ENCODE results near the gene NAPSA.

NAPSA gene

DNA sequence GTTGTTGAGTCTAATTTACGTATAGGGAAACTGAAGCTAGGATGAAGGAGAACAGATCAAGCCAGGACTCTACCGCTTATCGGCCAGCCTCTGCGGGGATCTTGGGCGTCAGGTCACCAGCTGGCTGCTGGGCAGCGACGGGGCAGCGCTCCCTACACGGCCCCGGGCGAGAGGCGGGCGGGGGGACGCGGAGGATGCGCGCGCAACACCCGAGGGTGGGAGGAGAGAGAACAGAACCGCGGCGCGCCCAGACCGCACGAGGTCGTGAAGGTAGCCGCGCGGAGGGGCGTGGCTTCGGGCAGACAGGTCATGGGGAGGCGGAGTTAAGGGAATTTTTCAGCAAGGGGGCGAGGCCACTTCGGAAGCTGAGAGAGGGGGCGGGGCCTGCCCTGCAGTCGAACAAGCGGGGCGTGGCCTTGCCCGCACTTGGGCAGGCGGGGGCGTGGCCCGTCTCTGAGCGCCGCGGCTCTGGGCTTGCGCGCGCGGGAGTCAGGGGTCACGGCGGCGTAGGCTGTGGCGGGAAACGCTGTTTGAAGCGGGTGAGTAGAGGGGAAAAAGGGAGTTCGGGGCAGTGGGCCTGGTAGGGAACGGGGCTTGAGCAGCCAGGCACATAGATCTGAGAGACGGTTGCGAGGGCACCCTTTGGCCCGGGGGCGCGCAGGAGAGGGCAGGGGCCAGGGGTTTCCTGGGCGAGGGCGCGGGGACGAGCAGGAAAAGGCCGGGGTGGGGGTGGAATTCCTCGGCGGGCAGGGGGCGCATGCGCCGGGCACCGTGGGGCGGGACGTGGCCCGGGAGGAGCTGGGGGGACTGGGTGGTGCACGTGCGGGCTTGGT is 18.6 kb upstream of the NAPSA start, which contains the start of gene POLD1:
TSS of gene POLD1 (plus strand) at position 496 of the 833 bp plus-strand sequence. CDS start 14,505 bp downstream, outside the sequence.
- peak; percentile 97 for DNase-seq

DNA sequence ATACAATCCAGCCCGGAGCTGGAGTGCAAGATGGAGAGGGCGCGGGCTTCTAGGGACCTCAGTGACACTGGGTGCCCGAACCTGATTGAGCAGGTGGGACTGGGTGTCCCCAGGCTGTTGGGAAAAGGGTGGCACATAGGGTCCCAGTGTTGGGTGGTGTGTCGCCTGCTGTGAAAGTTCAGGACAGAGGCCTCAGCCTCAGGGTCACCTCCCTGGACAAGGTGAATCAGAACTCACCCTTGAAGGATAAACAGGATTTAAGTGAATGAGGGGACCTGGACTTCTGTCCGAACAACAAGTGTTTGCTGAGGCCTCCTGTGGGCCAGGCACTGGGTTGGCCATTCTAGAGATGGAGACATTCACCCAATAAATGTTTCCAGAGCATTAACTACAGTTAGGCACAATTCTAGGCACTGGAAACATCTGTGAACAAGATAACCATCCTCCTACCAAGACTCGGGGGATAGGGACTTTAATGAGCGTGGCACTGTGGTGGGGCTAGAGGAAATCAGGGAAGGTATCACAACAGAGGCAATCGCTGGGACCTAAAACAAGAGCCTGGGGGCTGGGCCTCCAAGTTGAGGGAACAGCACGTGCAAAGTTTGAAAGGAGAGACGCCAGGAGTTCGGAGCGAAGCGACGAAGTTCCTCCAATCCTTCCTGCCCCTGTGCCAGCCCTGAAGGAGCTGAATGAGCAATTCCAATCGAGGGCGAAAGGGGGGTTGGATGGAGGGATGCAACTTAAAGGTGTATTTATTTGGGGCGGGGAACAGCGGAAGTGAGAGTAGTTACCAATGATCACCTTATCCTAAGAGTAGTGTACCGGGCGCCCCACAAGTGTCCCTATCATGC is 17.8 kb upstream of the NAPSA start:
- DNase-seq: peak; percentile 8

DNA sequence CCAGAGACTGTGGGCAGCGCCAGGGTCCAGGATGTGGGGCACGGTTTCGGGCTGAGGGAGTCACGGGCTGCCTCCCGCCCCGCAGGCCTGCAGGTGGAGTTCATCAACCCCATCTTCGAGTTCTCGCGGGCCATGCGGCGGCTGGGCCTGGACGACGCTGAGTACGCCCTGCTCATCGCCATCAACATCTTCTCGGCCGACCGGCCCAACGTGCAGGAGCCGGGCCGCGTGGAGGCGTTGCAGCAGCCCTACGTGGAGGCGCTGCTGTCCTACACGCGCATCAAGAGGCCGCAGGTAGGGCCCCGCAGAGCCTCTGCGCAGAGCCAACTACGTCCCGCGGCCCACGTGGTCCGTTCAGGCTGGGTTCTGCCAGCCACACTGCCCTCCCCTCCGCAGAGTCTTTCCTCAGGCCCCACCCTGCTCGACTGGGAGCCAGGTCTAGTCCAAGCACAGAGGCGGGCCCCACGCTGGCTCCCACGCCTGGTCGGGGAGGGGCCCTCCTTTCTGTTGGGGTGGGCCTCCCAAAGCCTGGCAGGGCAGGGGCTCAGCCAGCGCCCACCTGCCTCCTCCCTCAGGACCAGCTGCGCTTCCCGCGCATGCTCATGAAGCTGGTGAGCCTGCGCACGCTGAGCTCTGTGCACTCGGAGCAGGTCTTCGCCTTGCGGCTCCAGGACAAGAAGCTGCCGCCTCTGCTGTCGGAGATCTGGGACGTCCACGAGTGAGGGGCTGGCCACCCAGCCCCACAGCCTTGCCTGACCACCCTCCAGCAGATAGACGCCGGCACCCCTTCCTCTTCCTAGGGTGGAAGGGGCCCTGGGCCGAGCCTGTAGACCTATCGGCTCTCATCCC is 16.7 kb upstream of the NAPSA start:
- DNase-seq: no peak

DNA sequence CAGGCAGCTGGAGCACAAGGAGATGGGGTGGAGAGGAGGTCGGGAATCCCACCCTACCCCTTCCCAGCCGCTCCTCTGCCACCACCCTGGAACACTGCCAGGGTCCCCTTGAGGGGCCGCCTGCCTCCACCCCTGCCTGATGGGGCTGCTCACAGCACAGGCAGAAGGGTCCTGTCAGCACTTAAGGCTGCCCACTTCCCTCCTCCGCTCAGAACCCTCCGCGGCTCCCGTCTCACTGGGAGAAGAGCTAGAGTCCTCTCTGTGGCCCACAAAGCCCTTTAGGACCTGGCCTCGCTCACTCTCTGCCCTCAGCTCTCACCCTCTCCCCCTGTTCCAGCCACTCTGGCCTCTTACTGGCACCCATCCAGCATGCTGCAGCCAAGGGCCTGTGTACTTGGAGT is 15.3 kb upstream of the NAPSA start:
- DNase-seq: no peak

DNA sequence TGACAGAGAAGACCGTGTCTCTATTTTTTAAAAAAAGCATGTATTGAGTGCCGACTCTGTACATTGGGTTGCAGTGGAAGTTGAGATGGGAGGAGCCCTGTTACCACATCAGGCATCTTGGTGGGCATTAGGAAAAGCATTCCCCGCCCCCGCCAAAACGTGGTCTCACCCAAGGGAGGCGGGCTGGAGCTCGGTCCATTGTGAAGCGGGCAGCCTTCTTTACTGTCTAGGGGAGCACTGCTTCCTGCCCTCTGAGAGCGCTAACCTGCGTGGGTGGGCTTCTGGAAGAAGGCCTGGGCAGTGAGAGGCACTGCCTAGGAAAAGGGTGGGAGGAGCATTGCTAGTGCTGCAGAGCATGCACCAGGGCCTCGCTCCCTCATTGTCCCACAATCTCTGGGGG is 14.7 kb upstream of the NAPSA start:
- DNase-seq: no peak

DNA sequence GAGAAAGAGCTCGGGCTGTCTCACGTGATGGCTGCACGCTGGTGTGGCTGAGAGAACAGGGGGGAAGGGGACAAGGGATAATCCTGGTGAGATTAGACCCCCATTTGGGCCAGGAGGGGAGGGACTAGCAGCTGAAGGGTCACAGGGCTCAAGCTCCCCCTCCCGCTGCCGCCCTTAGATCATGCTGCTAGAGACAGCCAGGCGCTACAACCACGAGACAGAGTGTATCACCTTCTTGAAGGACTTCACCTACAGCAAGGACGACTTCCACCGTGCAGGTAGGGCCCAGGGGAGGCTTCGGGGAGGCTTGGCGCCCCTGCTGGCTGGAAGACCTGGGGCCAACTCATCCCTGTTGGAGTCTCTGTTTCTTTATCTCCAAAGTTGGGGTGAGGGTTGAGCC is 14.2 kb upstream of the NAPSA start:
- no peak for DNase-seq

DNA sequence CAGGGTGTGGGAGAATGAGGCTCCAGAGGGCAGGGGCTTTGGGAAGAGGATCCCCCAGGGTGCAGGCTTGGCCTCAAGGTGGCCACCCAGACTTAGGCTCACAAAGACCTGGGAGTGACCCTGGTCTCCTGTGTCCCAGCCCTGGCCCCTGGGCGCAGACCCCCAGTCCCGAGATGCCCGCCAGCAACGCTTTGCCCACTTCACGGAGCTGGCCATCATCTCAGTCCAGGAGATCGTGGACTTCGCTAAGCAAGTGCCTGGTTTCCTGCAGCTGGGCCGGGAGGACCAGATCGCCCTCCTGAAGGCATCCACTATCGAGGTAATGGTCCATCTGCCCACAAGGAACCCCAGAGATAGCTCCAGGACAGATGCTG is 13.4 kb upstream of the NAPSA start:
- DNase-seq: no peak

DNA sequence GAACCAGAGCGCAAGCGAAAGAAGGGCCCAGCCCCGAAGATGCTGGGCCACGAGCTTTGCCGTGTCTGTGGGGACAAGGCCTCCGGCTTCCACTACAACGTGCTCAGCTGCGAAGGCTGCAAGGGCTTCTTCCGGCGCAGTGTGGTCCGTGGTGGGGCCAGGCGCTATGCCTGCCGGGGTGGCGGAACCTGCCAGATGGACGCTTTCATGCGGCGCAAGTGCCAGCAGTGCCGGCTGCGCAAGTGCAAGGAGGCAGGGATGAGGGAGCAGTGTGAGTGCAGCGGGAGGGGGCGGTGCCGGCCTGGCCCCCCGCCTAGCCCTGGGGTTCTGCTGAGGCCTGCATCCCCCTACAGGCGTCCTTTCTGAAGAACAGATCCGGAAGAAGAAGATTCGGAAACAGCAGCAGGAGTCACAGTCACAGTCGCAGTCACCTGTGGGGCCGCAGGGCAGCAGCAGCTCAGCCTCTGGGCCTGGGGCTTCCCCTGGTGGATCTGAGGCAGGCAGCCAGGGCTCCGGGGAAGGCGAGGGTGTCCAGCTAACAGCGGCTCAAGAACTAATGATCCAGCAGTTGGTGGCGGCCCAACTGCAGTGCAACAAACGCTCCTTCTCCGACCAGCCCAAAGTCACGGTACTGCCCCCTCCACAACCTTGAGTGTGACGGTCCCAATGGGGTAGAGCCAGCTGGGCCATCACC is 12.9 kb upstream of the NAPSA start:
- DNase-seq: no peak

DNA sequence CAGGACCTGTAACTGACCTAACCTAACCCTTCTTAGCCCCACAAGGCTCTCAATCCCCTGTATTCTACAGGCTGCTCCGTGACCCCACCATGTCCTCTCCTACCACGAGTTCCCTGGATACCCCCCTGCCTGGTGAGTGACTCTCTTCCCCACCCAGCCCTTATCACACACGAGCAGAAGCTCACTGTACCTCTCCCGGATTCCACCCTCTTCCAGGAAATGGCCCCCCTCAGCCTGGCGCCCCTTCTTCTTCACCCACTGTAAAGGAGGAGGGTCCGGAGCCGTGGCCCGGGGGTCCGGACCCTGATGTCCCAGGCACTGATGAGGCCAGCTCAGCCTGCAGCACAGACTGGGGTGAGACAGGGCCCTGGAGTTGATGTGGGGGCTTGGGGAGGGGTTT is 12.1 kb upstream of the NAPSA start:
- DNase-seq: no peak

DNA sequence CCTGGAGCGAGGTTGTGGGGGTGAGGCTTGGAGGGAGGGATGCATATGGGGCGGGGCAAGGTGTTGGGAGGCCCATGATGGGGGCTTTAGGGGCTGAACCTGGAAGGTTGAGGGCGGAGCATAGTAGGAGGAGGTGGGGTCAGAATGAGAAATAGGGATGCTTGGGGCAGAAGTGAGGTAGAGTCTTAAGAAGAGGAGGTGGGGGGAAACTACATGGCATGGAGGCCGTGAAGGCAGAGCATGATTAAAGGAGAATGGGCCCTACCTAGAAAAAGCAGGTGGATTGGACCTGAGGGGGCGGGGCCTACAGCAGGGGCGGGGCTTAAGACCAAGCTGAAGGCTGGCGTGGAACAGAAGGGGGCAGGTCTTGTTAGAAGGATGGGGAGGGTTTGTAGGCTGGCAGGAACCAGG is 11.6 kb upstream of the NAPSA start:
- DNase-seq: no peak

DNA sequence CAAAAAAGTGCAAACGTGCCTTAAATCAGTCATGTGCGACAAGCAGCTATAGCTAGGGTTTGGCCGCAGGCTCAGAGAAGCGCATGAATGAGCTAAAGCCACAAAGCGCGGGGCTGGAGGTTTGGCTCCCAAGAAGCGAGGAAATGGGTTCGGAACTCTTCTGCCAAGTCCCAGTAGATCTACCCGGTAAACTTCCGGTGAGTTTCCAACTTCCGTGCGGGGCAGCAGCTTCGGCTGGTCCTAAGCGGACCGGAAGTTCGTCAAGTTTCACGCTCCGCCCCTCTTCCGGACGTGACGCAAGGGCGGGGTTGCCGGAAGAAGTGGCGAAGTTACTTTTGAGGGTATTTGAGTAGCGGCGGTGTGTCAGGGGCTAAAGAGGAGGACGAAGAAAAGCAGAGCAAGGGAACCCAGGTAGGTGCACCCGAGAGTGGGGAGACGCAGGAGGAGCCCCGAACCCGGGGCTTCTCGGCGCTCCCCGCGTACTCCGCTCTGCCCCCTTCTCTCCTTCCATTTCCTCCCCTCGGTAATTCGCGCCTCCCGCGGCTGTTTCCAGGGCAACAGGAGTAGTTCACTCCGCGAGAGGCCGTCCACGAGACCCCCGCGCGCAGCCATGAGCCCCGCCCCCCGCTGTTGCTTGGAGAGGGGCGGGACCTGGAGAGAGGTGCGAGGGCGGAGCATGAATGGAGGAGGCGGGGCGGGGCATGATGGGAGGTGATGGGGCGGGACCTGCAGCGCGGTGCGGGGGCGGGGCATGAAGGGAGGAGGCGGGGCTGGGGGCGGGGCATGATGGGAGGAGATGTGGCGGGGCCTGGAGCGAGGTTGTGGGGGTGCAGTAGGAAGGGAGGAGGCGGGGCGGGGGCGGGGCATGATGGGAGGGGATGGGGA is 11.0 kb upstream of the NAPSA start, which contains the start of gene NR1H2:
TSS of gene NR1H2 (plus strand) at position 292 of the 885 bp plus-strand sequence. CDS start 1,149 bp downstream, outside the sequence.
- DNase-seq: peak; percentile 97

DNA sequence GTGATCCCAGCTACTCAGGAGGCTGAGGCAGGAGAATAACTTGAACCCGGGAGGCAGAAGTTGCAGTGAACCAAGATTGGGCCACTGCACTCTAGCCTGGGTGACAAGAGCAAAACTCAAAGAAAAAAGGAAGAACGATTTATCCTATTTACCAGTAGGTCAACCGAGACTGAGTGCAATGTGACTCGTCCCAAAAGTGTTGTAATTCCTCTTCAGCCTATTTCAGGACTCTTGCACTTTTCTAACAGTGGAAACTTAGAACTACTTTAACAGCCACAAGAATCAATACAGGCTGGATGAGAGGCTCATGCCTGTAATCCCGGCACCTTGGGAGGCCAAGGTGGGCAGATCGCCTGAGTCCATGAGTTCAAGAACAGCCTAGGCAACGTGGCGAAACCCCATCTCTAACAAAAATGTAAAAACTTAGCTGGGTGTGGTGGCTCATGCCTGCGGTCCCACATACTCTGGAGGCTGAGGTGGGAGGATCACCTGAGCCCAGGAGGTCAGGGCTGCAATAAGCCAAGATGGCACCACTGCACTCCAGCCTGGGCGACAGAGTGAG is 6.6 kb upstream of the NAPSA start:
- no peak for DNase-seq

DNA sequence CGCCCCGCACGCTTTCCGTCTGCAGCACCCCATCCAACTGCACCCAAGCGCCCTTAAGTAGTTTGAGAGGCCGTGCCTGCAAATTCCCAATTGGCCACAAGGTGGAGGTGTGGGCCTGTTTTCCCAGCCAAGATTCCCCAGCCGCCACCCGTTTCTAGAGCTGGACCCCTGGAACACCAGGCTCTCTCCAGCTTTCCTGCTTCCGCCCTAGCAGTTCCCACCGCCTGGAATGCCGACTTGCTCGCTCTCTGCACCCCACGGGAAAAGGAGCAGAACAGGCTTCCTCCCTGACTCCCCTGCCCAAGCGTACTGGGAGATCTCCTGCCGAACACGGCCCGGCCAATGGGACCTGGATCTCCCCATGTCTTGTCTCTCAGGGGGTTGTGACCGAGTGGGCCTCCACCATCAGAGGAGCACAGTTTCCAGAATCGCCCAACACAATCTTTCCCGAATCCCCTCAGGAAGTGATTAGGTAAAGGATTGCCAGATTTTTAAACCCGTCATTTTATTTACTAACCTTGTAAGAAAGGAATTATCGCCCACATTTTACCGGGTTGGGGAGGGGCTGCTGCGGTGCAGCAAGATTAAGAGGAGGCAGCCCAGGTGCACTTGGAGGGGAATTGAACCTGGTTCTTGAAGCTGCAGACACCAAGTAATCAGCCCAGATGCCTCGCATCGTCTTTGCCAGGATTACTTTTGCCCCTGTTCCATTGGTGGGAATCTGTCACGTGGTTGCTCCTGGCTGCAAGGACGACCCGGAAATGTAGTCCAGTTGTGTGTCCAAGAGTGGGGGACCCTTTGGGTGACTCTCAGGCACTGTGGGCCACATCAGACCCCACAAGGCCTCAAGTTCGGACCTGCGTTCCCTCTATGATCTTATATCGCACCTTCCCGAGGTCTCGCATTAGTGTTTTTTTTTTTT is 3.5 kb upstream of the NAPSA start:
- DNase-seq: peak; percentile 82

DNA sequence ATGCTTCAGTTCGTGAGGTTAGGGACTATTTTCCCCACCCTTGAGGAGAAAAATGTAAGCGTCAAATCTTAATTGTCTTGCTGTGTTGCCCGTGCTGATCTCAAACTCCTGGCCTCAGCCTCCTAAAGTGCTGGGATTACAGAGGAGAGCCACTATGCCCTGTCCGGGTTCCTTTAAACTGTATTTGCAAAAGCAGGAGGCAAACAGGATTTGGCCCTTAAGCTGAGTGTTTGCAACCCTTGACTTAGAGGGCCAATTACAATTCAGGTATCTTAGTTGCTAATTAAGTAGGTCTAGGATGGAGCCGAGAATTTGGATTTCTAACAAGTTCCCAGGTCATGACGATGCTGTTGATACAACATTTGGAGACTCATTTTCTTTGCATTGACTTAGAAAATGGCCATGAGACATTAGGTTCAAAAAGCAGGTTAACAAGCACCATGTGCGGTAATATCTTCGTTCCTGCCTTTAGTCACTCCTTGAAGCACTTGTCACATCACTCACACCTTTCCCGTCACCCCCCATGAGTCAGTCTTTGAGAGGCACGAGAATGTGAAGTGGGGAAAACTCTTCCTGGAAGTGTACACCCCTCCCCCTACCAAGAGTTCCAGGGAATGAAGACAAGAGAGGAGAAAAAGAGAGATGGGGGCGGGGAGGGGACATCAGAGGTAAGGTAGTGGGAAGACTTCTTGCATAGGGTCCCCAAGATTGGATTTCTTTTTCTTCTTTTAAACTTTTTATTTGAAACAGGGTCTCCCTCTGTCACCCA is 2.6 kb downstream of the NAPSA start:
- DNase-seq: no peak

DNA sequence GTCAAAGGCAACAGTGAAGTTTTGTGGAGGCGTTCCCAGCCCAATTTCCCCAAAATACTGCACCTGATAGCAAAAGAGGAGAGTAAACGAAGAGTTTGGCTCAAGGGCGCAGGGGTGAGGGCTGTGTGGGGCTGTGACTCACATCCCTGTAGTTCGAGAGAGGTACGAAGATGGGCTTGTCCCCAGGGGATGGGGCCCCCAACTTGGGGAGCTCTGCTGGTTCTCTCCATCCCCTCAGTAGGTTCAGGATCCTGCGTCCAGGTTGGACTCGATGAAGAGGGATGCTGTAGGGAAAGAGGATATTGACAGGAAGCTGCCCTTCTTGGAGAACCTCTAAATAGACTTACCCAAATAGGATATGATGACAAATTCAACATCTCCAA is 3.4 kb downstream of the NAPSA start:
- no peak for DNase-seq

DNA sequence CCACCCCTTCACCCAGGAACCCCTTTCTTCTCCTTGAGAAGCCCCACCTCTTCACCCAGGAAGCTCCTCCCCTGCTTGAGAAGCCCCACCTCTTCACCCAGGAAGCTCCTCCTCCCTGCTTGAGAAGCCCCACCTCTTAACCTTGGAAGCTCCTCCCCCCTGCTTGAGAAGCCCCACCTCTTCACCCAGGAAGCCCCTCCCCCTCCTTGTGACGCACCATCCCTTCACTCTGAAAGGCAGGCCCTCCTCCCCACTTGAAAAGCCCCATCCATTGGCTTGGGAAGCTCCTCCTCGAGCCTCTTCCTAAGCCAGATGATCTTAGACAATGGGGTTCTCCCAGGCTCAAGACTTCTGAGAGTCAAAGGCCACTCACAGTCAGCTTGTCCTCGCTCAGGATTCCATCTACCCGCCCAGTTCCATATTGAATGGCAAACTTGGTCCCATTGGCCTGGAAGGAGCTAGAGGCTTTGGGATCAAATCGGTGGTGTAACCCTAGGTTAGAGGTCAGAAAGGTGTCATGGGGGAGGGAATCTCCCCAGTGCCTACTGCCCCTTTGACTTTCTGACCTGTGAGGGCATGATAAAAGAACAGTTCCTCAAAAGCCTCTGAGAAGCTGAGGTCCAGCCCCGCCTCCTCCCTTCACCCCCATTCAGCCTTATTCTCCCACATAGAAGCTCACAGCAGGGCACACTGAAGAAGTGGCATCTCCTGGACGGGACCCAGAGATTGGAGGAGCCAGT is 4.0 kb downstream of the NAPSA start:
- DNase-seq: no peak

DNA sequence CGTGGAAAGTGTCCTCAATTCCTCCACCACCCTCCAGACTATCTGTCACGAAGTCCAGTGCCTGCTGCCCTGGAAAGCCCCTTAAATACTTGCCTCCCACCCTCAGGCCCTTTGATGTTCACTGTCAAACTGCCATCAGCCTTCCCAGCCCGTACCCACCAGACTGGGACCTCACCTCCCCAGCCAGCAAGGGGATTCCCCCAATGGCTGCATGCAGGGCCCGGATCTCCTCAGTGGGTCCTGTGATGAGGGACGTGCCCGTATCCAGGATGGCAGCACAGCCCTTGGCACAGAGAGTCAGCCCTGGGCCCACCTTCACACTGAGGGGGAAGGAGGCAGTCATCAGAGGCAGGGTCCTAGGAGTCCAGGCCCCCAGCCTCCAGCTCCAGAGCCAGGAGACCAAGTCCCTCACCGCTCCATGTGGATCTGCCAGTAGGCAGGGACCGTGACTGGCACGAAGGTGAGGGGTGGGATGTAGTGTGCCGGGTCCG is 6.1 kb downstream of the NAPSA start:
- DNase-seq: no peak

All from HCEC 1CT (cell line).